ENCODE results near the gene RNF14.
"Not testable (repeated sequence)": the region's sequence is repeated elsewhere in the genome, so short reads cannot be mapped to it uniquely, and the experiment has no call there.

RNF14 gene

DNA sequence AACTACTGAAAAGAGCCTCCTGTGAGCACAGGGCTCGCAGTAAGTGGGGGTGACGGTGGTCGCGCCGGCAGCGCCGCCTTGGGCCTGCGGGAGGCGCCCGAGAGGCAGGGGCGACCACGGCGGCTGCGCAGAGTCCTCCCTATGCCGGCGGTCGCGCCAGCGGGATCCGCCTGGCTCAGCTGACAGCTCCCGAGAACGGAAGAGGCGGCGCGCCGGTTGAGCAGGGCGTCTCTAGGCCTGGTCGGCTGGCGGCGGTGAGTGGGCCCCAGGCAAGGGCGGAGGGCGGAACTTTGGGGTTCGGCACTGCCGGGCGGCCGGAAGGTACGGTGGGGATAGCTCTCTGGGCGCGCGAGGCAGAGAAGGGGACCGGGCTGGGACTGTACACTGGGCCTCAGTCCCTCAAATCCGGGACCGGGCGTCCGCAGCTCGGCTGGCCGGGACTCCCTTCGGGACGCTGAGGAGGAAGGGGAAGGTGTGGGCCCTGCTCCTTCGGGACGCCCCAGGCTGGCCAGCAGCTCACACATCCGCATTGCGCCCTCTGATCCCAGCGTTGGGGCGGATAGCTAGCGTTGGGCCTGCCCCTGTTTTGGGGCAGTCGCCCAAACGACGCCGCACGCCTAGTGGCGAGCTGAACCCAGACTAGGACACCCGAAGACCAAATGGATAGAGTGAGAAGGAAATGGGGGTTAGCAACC is at the start of gene RNF14:
Gene RNF14 (plus strand): TSS at position 192 of the 695 bp plus-strand sequence. CDS start 4,484 bp downstream, outside the sequence.
- peak; percentile 74 for DNase-seq (ENCODE audit: low read depth)
- peak within 1 kb of the TSS; percentile 60 for H3K4me3 ChIP-seq (ENCODE audit: low read length)
- TF ChIP-seq, protein P1, sequence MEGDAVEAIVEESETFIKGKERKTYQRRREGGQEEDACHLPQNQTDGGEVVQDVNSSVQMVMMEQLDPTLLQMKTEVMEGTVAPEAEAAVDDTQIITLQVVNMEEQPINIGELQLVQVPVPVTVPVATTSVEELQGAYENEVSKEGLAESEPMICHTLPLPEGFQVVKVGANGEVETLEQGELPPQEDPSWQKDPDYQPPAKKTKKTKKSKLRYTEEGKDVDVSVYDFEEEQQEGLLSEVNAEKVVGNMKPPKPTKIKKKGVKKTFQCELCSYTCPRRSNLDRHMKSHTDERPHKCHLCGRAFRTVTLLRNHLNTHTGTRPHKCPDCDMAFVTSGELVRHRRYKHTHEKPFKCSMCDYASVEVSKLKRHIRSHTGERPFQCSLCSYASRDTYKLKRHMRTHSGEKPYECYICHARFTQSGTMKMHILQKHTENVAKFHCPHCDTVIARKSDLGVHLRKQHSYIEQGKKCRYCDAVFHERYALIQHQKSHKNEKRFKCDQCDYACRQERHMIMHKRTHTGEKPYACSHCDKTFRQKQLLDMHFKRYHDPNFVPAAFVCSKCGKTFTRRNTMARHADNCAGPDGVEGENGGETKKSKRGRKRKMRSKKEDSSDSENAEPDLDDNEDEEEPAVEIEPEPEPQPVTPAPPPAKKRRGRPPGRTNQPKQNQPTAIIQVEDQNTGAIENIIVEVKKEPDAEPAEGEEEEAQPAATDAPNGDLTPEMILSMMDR (conservative IDR thresholded peaks at IDR 0.05; ENCODE audit: low read depth, low read length) = peak; percentile 68

DNA sequence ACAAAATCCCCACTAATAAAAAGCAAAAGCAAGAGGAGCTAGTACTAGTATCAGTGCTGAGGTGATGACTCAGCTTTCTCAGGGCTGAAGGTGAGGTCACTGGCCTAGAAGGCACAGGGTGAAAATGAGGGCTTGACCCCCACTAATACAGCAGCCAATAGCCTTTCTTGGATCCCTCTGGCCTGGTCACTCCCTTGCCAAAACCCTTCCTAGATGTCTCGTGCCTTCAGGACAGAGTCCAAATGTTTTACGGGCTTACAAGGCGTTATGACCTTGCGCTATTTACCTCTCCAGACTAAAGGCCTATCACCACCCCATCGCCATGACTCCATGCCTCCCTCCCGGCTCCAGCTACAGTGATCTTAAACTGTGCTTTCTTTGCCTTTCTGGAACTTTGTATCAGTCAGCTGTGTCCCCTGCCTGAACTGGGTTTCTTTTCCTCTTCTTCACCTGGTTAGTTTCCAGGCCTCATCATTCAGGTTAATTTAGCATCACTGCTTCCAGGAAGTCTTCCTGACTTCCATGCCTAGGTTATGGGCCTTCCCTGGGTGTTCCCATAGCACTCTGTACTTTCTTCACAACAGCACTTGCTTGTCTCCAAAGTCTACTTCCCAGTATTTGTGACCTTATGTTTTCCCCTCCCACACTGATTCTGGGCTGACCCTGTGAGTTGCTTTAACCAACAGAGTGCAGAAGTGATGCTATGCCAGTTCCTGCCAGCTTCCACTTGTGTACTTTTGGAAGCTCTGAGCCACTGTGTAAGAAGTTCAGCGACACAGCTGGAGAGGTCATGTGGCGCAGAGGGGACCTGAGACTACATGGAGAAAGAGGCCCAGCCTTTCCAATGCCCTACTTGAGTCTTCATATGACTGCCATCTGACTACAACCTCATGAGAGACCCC is 49.4 kb upstream of the RNF14 start:
- no peak overlapping the region for H3K4me3 ChIP-seq (ENCODE audit: low read length)
- TF ChIP-seq, protein P1 (conservative IDR thresholded peaks at IDR 0.05; ENCODE audit: low read depth, low read length) = no peak
- DNase-seq (ENCODE audit: low read depth) = no peak

- no peak overlapping the region for H3K4me3 ChIP-seq (ENCODE audit: low read length)
- TF ChIP-seq, protein P1 (conservative IDR thresholded peaks at IDR 0.05; ENCODE audit: low read depth, low read length) = no peak
- no peak for DNase-seq (ENCODE audit: low read depth)
These were observed 48.1 kb upstream of the RNF14 start for GRCh38 chr5:141920771-141921170.

GRCh38 chr5:141922827-141923447 is 46.0 kb upstream of the RNF14 start:
- peak overlapping the region; percentile 81 for H3K4me3 ChIP-seq (ENCODE audit: low read length)
- DNase-seq (ENCODE audit: low read depth) = not testable (repeated sequence)

- peak; percentile 76 for DNase-seq (ENCODE audit: low read depth)
- TF ChIP-seq, protein P1 (conservative IDR thresholded peaks at IDR 0.05; ENCODE audit: low read depth, low read length) = no peak
- H3K4me3 ChIP-seq (ENCODE audit: low read length) = peak within 1 kb of the TSS; percentile 81
These were observed 45.2 kb upstream of the RNF14 start, which contains the start of gene DELE1 for GRCh38 chr5:141923448-141924313. DELE1 (plus strand) TSS chr5:141923871; CDS start chr5:141923942, 71 bp downstream.

DNA sequence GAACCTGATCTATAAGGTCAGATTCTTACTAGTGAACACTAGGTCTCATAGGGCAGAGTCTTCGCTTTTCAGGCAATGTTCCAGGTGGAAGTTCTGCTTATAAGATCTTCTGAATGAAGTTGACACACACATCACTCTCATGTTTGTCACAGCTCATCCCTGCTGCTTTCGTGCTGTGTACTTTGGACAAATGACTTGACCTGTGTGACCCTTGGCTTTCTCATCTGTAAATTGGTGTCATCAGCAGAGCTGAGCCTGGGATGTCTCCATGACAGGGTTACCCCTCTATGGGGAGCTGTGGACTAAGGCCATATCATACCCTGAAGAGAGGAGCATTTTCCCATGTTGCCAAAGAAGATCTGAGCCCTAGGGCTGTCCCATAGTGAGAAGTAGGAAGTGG is 42.5 kb upstream of the RNF14 start:
- TF ChIP-seq, protein P1 (conservative IDR thresholded peaks at IDR 0.05; ENCODE audit: low read depth, low read length) = no peak
- no peak for DNase-seq (ENCODE audit: low read depth)
- no peak overlapping the region for H3K4me3 ChIP-seq (ENCODE audit: low read length)
